ENCODE measurements around the gene VAV2.

GRCh38 chr9:133938753-133939152 is 53.4 kb downstream of the VAV2 start:
- TF ChIP-seq POLR2A (IDR thresholded peaks at IDR 0.05) = no peak
- no peak for TF ChIP-seq POLR2AphosphoS5 (IDR thresholded peaks at IDR 0.05)
- no peak for TF ChIP-seq CTCF (IDR thresholded peaks at IDR 0.05)
- no peak for TF ChIP-seq EP300 (IDR thresholded peaks at IDR 0.05)

Measured in sigmoid colon (tissue), 4 donors.